WTC11 (cell line): Measurements from ENCODE around the gene PISD.

ENCODE experiments used
- FOXK1 ChIP-seq: sonication (generic); formaldehyde crosslinking; IDR thresholded peaks from 2 replicates; pipeline ENCODE4 v1.8.0; 2022; ENCODE audit warnings: mild to moderate bottlenecking, moderate library complexity, missing genetic modification reagents
- HMGXB4 ChIP-seq: sonication (generic); formaldehyde crosslinking; IDR thresholded peaks from 2 replicates; pipeline ENCODE4 v1.8.1; 2023; ENCODE audit warnings: mild to moderate bottlenecking, moderate library complexity, missing genetic modification reagents
- NR1H2 ChIP-seq: sonication (generic); formaldehyde crosslinking; IDR thresholded peaks from 2 replicates; pipeline ENCODE4 v1.9.0; 2021; ENCODE audit warnings: mild to moderate bottlenecking, moderate library complexity, missing genetic modification reagents
- TCF7 ChIP-seq: sonication (generic); formaldehyde crosslinking; IDR thresholded peaks from 2 replicates; pipeline ENCODE4 v1.8.0; 2022; ENCODE audit warnings: mild to moderate bottlenecking, low read depth, missing genetic modification reagents, moderate library complexity
- ZNF396 ChIP-seq: fragments of 250-450 bp; sonication (Bioruptor Pico); IDR thresholded peaks from 2 replicates; pipeline ENCODE4 v1.8.0; 2021; ENCODE audit warnings: mild to moderate bottlenecking, moderate library complexity, borderline replicate concordance
- TF ChIP-seq, protein P1 (sequence below): fragments of 200-600 bp; IDR thresholded peaks from 2 replicates; pipeline ENCODE4 v1.8.0; 2022; ENCODE audit warnings: antibody characterized with exemption
- TF ChIP-seq, protein P2 (sequence below): sonication (generic); formaldehyde crosslinking; IDR thresholded peaks from 2 replicates; pipeline ENCODE4 v1.8.0; 2022; ENCODE audit warnings: mild to moderate bottlenecking, missing genetic modification reagents

DNA sequence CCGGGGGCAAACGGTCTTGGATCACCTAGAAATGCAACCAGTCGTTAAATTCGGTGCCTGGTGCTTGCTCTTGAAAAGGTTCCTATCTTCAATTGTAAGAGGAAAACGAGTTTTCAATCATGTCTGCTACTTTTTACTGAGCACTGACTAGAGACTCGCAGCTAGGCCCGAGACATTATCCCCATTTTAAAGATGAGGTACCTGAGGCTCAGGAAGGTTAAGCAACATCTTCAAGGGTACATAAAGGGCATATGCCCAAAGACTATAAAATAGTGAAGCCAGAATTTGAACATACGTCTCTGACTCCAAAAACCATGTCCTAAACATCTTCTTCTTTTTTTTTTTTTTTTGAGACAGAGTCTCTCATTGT lies 638 bp upstream of the PISD start:
- TF ChIP-seq, protein P1, sequence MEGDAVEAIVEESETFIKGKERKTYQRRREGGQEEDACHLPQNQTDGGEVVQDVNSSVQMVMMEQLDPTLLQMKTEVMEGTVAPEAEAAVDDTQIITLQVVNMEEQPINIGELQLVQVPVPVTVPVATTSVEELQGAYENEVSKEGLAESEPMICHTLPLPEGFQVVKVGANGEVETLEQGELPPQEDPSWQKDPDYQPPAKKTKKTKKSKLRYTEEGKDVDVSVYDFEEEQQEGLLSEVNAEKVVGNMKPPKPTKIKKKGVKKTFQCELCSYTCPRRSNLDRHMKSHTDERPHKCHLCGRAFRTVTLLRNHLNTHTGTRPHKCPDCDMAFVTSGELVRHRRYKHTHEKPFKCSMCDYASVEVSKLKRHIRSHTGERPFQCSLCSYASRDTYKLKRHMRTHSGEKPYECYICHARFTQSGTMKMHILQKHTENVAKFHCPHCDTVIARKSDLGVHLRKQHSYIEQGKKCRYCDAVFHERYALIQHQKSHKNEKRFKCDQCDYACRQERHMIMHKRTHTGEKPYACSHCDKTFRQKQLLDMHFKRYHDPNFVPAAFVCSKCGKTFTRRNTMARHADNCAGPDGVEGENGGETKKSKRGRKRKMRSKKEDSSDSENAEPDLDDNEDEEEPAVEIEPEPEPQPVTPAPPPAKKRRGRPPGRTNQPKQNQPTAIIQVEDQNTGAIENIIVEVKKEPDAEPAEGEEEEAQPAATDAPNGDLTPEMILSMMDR: no peak
- TF ChIP-seq TCF7 (CRISPR knock-in tag) (no peak), FOXK1 (CRISPR knock-in tag) (no peak), ZNF396 (CRISPR knock-in tag) (no peak), HMGXB4 (no peak), NR1H2 (no peak)
- TF ChIP-seq, protein P2, sequence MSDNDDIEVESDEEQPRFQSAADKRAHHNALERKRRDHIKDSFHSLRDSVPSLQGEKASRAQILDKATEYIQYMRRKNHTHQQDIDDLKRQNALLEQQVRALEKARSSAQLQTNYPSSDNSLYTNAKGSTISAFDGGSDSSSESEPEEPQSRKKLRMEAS (CRISPR knock-in tag): no peak
